RKO (cell line): ENCODE measurements around the gene WFIKKN2.
"Not testable (repeated sequence)": the region's sequence is repeated elsewhere in the genome, so short reads cannot be mapped to it uniquely, and the experiment has no call there.

Experiments used
- DNase-seq: peaks from one replicate; pipeline ENCODE4 v3.0.0-alpha.2; 2016; ENCODE audit warnings: low spot score

WFIKKN2 gene, protein sequence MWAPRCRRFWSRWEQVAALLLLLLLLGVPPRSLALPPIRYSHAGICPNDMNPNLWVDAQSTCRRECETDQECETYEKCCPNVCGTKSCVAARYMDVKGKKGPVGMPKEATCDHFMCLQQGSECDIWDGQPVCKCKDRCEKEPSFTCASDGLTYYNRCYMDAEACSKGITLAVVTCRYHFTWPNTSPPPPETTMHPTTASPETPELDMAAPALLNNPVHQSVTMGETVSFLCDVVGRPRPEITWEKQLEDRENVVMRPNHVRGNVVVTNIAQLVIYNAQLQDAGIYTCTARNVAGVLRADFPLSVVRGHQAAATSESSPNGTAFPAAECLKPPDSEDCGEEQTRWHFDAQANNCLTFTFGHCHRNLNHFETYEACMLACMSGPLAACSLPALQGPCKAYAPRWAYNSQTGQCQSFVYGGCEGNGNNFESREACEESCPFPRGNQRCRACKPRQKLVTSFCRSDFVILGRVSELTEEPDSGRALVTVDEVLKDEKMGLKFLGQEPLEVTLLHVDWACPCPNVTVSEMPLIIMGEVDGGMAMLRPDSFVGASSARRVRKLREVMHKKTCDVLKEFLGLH

GRCh38 chr17:50835301-50836234 is at the start of gene WFIKKN2:
Gene WFIKKN2 (plus strand): TSS chr17:50835586. CDS start chr17:50835938, 352 bp downstream.
- DNase-seq, result no peak

DNA sequence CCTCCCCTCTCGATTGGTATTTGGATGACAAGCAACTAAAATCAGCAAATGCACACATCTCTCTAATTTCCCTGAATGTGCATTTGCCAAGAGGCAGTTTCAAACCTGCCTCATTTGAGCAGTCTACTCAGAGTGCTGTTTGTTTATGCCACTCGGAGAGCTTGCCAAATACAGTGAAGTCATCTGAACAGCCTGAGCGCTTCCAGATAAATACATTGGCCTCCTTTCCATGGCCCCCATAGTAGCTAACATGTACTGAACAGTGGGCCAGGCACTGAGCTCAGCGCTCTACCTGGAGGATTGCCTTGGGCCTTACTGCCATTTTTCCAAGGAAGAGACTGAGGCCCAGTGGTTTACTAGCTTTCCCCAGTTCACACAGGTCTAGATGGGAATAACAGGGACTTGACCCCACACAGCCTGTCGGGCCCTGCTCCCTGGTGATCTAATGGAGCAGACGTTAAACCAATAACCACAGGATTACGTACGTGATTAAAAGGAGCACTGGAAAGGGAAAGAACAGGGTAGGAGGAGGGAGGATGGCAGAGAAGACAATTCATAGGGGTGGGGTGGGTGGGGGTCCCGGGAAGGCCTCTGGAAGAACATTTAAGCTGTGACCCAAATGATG is 49.3 kb upstream of the WFIKKN2 start:
- no peak for DNase-seq

GRCh38 chr17:50787106-50787505 is 48.3 kb upstream of the WFIKKN2 start:
- DNase-seq, result no peak

GRCh38 chr17:50790618-50791017 is 44.8 kb upstream of the WFIKKN2 start:
- no peak for DNase-seq

- no peak for DNase-seq
Measured at GRCh38 chr17:50792132-50792531, 43.3 kb upstream of the WFIKKN2 start.

GRCh38 chr17:50793007-50793406 is 42.4 kb upstream of the WFIKKN2 start:
- DNase-seq, result no peak

DNA sequence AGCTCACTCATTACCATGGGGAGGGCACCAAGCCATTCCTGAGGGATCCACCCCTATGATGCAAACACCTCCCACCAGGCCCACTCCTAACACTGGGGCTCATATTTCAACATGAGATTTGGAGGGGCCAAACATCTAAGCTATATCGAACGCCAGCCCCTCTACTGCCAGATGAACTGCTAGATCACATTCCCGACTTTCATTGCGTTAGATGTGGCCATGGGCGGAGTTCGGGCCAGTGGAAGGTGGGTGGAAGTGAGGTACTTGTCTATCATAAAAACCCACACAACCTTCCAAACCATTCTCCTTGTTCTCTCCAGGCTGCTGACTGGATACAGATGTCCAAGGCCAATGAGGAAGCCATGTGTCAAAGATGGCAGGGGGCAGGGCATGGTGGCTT is 41.0 kb upstream of the WFIKKN2 start:
- DNase-seq, result no peak

DNA sequence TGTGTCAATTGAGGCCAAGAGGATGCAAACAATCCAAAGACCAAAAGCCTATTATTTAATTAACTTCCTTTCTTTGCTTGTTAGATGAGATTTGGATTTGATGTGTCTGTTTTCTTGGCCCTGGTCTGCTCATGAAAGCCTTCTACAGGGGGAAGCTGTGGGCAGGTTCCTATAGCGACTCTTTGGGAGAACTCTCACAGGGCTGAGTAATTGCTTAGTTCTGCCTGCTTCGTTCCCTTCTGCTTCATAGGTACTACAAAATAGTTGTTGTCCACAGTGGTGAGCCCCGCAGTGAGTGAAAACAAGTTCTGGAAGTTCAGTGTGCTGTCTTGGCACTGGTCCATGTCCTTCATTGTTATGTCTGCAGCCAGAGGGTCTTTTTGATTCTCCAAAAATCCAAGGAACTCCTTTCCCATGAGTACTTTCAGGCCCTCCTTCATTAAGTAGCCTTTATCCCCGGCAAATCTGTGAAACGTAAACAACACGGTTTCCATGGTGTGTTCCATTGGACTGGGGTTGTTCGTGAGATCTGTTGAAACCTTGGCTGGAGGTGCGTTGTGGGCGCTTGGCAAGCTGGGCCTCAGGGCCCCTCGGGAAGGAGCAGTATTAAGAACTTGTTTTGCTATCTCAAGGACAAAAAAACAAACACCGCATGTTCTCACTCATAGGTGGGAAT is 38.1 kb upstream of the WFIKKN2 start:
- no peak for DNase-seq

GRCh38 chr17:50798424-50799288 is 36.7 kb upstream of the WFIKKN2 start:
- DNase-seq, result no peak

DNA sequence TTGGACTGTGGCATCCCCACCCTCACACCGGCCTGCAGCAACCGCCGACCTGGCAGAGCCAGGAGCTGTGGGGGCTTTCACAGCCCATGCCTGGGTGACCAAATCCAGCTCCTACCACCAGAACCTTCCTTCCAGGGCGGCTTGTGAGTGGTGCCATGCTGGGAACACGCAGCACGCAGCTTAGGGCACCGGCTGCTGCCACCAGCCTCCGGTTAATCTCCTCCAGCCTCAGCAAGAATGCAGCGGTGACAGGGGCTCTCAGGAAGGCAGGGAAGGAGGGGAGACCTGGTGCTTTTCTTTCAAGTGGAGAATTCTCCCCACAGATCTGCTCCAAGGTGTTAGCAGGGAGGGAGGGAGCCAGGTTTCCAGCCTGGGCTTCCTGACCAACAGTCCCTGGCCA is 35.8 kb upstream of the WFIKKN2 start:
- DNase-seq, result no peak

GRCh38 chr17:50800196-50800700 is 35.1 kb upstream of the WFIKKN2 start:
- no peak for DNase-seq

DNA sequence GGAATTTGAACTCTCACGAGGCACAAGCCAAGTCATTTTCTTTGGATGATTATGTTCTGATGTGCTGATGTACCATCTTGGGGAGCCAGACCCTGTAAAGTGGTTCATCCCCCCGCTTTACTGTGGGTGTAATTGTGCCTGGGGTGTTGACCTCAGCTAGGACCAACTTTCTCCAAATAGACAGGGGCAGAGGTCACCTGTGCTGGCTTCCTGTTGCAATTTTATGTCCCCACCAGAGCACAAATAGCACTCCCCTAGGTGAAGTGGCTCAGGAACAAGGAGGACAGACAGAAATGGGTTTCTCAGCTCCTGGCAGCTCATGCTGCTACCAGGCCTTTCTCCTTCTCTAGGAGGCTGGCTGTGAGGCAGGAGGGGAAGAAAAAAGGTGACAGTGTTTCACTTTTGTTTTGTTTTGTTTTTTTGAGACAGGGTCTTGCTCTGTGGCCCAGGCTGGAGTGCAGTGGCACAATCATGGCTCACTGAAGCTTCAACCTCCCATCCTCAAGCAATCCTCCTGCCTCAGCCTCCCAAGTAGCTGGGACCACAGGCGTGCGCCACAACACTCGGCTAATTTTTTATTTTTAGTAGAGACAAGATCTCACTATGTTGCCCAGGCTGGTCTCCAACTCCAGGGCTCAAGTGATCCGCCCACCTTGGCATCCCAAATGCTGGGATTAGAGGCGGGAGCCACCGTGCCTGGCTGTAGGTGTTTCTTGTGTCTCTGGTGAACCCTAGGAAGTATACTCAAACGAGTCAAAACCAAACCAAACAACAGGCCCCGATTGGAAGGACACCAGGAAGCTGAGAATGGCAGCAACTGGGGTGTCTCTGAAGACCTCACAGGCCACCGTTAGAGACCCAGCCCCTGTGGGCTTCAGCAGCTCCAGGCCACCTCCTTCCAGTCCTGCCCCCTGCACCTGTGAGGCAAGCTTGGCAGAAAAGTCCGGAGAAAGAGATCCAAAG is 32.5 kb upstream of the WFIKKN2 start:
- no peak for DNase-seq

DNA sequence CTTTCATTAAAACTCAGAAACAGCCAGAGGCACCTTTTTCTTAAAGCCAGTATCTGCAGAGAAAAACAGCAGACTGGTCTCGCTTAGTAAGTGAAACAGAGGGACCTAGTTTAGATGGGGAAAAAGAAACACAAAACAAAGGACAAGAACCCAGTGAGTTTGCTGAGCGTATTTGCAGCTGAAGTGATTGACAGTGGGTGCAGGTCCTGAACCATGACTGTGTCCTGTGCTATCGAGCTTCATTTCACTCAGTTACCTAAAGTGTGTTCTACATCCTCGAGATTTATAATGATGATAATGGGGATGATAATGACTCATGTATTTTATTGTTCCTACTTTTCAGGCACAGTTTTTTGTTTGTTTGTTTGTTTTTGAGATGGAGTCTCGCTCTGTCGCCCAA is 31.7 kb upstream of the WFIKKN2 start:
- DNase-seq, result no peak

DNA sequence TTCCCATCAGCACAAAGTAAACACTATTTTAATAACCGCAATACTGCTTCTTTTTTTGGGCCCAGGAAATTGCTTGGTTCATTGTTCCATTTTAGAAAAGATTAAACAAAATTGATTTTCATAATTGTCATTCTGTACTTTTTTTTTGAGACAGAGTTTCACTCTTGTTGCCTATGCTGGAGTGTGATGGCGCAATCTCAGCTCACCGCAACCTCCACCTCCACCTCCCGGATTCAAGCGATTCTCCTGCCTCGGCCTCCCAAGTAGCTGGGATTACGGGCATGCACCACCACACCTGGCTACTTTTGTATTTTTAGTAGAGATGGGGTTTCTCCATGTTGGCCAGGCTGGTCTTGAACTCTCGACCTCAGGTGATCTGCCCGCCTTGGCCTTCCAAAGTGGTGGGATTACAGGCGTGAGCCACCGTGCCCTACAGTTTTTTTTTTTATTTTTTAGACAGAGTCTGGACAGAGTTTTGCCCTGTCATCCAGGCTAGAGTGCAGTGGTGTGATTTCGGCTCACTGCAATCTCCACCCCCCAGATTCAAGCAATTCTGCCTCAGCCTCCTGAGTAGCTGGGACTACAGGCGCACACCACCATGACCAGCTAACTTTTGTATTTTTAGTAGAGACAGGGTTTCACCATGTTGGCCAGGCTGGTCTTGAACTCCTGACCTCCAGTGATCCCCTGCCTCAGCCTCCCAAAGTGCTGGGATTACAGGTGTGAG is 30.5 kb upstream of the WFIKKN2 start:
- not testable (repeated sequence) for DNase-seq

DNA sequence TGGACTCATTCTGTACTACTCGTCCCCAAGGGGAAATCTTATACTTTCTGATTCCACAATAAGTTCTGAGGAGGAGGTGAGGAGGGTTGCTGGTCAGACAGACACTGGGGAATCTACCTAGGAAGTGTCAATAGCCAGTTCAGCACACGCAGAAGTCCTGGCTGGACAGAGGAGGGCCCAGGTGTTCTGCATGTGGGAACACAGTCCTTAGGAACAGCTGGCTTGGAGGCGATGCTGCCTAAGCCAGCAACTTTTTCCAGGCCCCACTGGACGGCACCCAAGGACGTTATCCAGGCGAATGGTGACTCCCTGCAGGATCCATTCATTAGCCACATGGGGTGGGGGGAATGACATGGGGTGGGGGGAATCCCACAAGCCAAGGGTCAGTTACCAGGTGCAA is 29.9 kb upstream of the WFIKKN2 start:
- no peak for DNase-seq

DNA sequence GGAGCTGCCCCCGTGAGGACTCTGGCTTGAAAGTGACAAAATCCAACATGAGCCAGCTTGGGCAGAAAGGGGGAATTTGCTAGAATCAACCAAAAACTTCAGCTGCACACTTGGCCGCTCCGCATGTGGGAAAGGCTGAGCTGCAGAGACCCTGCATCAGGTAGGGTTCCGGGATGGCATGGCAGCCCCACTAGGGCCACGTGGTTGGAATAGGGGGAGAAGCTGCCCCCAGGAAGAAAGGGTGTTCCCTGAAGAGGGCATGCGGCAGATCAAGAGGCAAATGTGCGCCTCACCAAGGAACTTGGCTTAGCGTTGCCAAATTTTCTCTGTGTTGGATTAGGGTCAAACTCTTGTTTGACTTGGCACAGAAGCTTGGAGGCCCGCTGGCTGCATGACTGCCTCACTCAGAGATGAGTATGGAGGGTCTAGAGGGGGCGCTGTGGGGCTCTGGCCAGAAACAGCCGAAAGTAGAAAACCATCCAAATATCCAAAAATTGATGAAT is 29.2 kb upstream of the WFIKKN2 start:
- no peak for DNase-seq

- no peak for DNase-seq
Measured at GRCh38 chr17:50807009-50807408, 28.4 kb upstream of the WFIKKN2 start.

DNA sequence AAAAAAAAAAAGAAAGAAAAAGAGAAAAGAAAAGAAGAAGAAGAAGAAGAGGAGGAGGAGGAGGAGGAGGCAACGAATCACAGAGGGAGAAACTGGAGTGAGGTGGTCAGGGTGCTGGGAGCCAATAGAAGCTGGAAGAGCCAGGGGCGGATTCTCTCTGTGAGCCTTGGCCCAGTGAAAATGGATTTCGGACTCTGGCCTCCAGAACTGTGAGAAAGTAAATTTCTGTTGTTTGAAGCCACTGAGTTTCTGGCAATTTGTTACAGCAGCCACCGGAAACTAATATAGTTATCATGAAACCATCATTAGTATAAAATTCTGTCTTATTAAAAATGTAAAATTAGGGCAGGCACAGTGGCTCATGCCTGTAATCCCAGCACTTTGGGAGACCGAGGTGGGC is 27.7 kb upstream of the WFIKKN2 start:
- DNase-seq, result no peak
